GM23338 (cell line): Measurements from ENCODE around the gene MRO. TPM values are rescaled to one million over a fixed set of nuclear protein-coding genes. Genes with fewer than 3 reads are reported as not detected.

Experiments used
- ATAC-seq: fragments of 200-7000 bp; cut with Tn5 transposase; 3 replicates; pipeline ENCODE4 v1.9.1; 2020
- DNase-seq: peaks from one replicate; pipeline ENCODE4 v3.0.0-alpha.2; 2015; ENCODE audit warnings: low spot score
- H2AFZ ChIP-seq: fragments of 200-600 bp; sonication (generic); 2 replicates; pipeline ENCODE4 v1.8.0; 2016; ENCODE audit warnings: antibody characterized with exemption, mild to moderate bottlenecking, moderate library complexity
- H3F3A ChIP-seq: fragments of 200-600 bp; sonication (generic); replicated peaks from 2 replicates; pipeline ENCODE4 v1.8.0; 2017; ENCODE audit warnings: antibody characterized with exemption, mixed run types, low read depth
- H3K27ac ChIP-seq: fragments of 200-600 bp; sonication (generic); 2 replicates; pipeline ENCODE4 v1.6.1; 2016; ENCODE audit warnings: low read depth
- H3K27me3 ChIP-seq: fragments of 200-600 bp; sonication (generic); 2 replicates; pipeline ENCODE4 v1.8.0; 2016; ENCODE audit warnings: mild to moderate bottlenecking, mixed run types, moderate library complexity; ENCODE audit not compliant: insufficient read depth
- H3K36me3 ChIP-seq: fragments of 200-600 bp; sonication (generic); 2 replicates; pipeline ENCODE4 v1.8.0; 2016; ENCODE audit warnings: mild to moderate bottlenecking; ENCODE audit not compliant: insufficient read depth
- H3K4me1 ChIP-seq: fragments of 200-600 bp; sonication (generic); 2 replicates; pipeline ENCODE4 v1.8.0; 2016; ENCODE audit warnings: mild to moderate bottlenecking, moderate library complexity; ENCODE audit not compliant: insufficient read depth
- H3K4me2 ChIP-seq: fragments of 200-600 bp; sonication (generic); 2 replicates; pipeline ENCODE4 v1.7.1; 2017; ENCODE audit warnings: mixed run types
- H3K4me3 ChIP-seq: fragments of 200-600 bp; sonication (generic); 2 replicates; pipeline ENCODE4 v1.6.1; 2016; ENCODE audit warnings: mixed run types
- H3K79me2 ChIP-seq: fragments of 200-600 bp; sonication (generic); replicated peaks from 2 replicates; pipeline ENCODE4 v1.8.0; 2017; ENCODE audit warnings: mild to moderate bottlenecking; ENCODE audit not compliant: insufficient read depth
- H3K9me2 ChIP-seq: fragments of 200-600 bp; sonication (generic); 2 replicates; pipeline ENCODE4 v1.8.0; 2017; ENCODE audit not compliant: insufficient read depth
- H4K20me1 ChIP-seq: fragments of 200-600 bp; sonication (generic); replicated peaks from 2 replicates; pipeline ENCODE4 v1.8.0; 2017; ENCODE audit warnings: mild to moderate bottlenecking; ENCODE audit not compliant: insufficient read depth
- H3K27ac Mint-ChIP-seq: 2 replicates; pipeline ENCODE4 v1.8.0; 2020; ENCODE audit warnings: inconsistent platforms, mild to moderate bottlenecking, moderate library complexity, mixed read lengths
- H3K27me3 Mint-ChIP-seq: 3 replicates; pipeline ENCODE4 v1.8.0; 2022; ENCODE audit warnings: low read depth, mild to moderate bottlenecking, moderate library complexity, mixed read lengths, inconsistent platforms; ENCODE audit not compliant: insufficient read depth, poor library complexity
- H3K36me3 Mint-ChIP-seq: 3 replicates; pipeline ENCODE4 v1.8.0; 2021; ENCODE audit warnings: low read depth, mild to moderate bottlenecking, inconsistent platforms, moderate library complexity, mixed read lengths
- H3K4me1 Mint-ChIP-seq: 3 replicates; pipeline ENCODE4 v1.8.0; 2020; ENCODE audit warnings: mild to moderate bottlenecking, inconsistent platforms, mixed read lengths
- H3K4me3 Mint-ChIP-seq: 3 replicates; pipeline ENCODE4 v1.8.0; 2021; ENCODE audit warnings: moderate library complexity, mild to moderate bottlenecking, inconsistent platforms, mixed read lengths
- H3K9me3 Mint-ChIP-seq: 3 replicates; pipeline ENCODE4 v1.8.0; 2020; ENCODE audit warnings: moderate library complexity, mild to moderate bottlenecking, inconsistent platforms, mixed read lengths
- CREB1 ChIP-seq: fragments of 250-450 bp; sonication (Bioruptor Pico); IDR thresholded peaks from 2 replicates; pipeline ENCODE4 v1.5.0; 2020; ENCODE audit warnings: low read depth, mild to moderate bottlenecking, moderate library complexity
- EZH2 ChIP-seq: fragments of 200-600 bp; sonication (generic); IDR thresholded peaks from one replicate; pipeline ENCODE4 v1.8.0; 2017; ENCODE audit warnings: antibody characterized with exemption, mild to moderate bottlenecking, low read depth; ENCODE audit not compliant: unreplicated experiment
- EZH2phosphoT487 ChIP-seq: fragments of 200-600 bp; sonication (generic); IDR thresholded peaks from one replicate; pipeline ENCODE4 v1.8.1; 2018; ENCODE audit warnings: antibody characterized with exemption; ENCODE audit not compliant: unreplicated experiment
- JUNB ChIP-seq: IDR thresholded peaks from one replicate; pipeline ENCODE4 v1.6.1; 2016; ENCODE audit warnings: antibody characterized with exemption; ENCODE audit not compliant: unreplicated experiment
- NANOG ChIP-seq: IDR thresholded peaks from 2 replicates; pipeline ENCODE4 v1.6.1; 2016; ENCODE audit warnings: antibody characterized with exemption, borderline replicate concordance
- POLR2AphosphoS5 ChIP-seq: IDR thresholded peaks from 2 replicates; pipeline ENCODE4 v1.6.1; 2016; ENCODE audit warnings: antibody characterized with exemption, low read depth
- STAT1 ChIP-seq: IDR thresholded peaks from one replicate; pipeline ENCODE4 v1.6.1; 2016; ENCODE audit warnings: antibody characterized with exemption; ENCODE audit not compliant: unreplicated experiment
- ZNF114 ChIP-seq: fragments of 250-450 bp; sonication (Bioruptor Pico); IDR thresholded peaks from 2 replicates; pipeline ENCODE4 v1.5.0; 2020; ENCODE audit warnings: mild to moderate bottlenecking, moderate library complexity
- ZNF331 ChIP-seq: fragments of 250-450 bp; sonication (Bioruptor Pico); IDR thresholded peaks from 2 replicates; pipeline ENCODE4 v1.5.0; 2020; ENCODE audit warnings: low read depth, mild to moderate bottlenecking, moderate library complexity
- polyA plus RNA-seq: library from polyadenylated mRNA; unstranded; fragments of >200 nt; fragmentation: Nextera tagmentation; extraction: Ambion mirVana; gene quantifications from 2 replicates; pipeline ENCODE4 v1.2.1, GENCODE V29; 2016
- total RNA-seq: library from RNA; depleted of rRNA; stranded (reverse); fragments of >200 nt; shearing (Covaris generic); gene quantifications from 2 replicates; pipeline ENCODE4 v1.2.3, GENCODE V29; 2014
- TF ChIP-seq, protein P1 (sequence below): IDR thresholded peaks from 2 replicates; pipeline ENCODE4 v1.6.1; 2016; ENCODE audit warnings: antibody characterized with exemption
- TF ChIP-seq, protein P2 (sequence below): IDR thresholded peaks from one replicate; pipeline ENCODE4 v1.6.1; 2018; ENCODE audit warnings: antibody characterized with exemption; ENCODE audit not compliant: unreplicated experiment
- TF ChIP-seq, protein P3 (sequence below), 2 experiments: fragments of 200-600 bp in 1 of 2; sonication (generic) in 1 of 2; conservative IDR thresholded peaks; 2 replicates each; pipeline versions ENCODE4 v1.5.1 to v1.6.1; 2016 to 2017; ENCODE audit warnings: antibody characterized with exemption in 2 of 2, low read depth in 2 of 2, mild to moderate bottlenecking in 2 of 2, moderate library complexity in 1 of 2

MRO gene
- total and polyA plus RNA-seq, 2 experiments from 2014 or later: 0.78 to 0.80 TPM

DNA sequence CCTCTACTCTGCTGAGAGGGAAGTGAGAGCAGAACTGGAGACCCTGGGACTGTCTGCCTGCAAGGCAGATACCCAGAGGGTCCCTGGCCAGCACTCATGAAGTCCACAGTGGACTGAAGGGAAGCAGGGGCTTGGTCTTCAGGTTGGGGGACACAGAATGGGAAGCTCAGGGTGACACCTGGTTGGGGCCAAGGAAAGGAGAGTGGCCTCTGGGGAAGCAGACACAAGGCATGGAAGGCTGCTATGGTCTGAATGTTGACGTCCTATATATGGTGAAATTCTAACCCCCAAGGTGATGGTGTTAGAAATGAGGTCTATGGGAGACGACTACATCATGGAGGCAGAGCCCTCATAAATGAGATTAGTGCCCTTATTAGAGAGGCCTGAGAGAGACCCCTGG, 69.3 kb downstream of the MRO start:
- Mint-ChIP-seq H3K36me3 (peaks cover 14% of the 10 kb centered on the region; the same call in 2 of the 3 replicates), H3K27me3 (peaks cover 10% of the 10 kb centered on the region), H3K27ac (no peak overlapping the region), H3K4me3 (no peak overlapping the region), H3K4me1 (peaks cover 19% of the 10 kb centered on the region), H3K9me3 (peaks cover 18% of the 10 kb centered on the region)
- H3K9me2 ChIP-seq: peaks cover 8% of the 10 kb centered on the region; the same call in 1 of the 2 replicates
- no peak overlapping the region for H3K27ac ChIP-seq
- H2AFZ ChIP-seq: no peak overlapping the region
- DNase-seq: no peak
- no peaks in the 10 kb centered on the region for H3K27me3 ChIP-seq
- TF ChIP-seq EZH2: no peak
- no peak for TF ChIP-seq EZH2phosphoT487
- no peak for TF ChIP-seq JUNB
- TF ChIP-seq, protein P1, sequence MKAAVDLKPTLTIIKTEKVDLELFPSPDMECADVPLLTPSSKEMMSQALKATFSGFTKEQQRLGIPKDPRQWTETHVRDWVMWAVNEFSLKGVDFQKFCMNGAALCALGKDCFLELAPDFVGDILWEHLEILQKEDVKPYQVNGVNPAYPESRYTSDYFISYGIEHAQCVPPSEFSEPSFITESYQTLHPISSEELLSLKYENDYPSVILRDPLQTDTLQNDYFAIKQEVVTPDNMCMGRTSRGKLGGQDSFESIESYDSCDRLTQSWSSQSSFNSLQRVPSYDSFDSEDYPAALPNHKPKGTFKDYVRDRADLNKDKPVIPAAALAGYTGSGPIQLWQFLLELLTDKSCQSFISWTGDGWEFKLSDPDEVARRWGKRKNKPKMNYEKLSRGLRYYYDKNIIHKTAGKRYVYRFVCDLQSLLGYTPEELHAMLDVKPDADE: no peak
- TF ChIP-seq CREB1 (CRISPR knock-in tag): no peak
- TF ChIP-seq ZNF331: no peak
- no peak for TF ChIP-seq NANOG
- TF ChIP-seq, protein P2, sequence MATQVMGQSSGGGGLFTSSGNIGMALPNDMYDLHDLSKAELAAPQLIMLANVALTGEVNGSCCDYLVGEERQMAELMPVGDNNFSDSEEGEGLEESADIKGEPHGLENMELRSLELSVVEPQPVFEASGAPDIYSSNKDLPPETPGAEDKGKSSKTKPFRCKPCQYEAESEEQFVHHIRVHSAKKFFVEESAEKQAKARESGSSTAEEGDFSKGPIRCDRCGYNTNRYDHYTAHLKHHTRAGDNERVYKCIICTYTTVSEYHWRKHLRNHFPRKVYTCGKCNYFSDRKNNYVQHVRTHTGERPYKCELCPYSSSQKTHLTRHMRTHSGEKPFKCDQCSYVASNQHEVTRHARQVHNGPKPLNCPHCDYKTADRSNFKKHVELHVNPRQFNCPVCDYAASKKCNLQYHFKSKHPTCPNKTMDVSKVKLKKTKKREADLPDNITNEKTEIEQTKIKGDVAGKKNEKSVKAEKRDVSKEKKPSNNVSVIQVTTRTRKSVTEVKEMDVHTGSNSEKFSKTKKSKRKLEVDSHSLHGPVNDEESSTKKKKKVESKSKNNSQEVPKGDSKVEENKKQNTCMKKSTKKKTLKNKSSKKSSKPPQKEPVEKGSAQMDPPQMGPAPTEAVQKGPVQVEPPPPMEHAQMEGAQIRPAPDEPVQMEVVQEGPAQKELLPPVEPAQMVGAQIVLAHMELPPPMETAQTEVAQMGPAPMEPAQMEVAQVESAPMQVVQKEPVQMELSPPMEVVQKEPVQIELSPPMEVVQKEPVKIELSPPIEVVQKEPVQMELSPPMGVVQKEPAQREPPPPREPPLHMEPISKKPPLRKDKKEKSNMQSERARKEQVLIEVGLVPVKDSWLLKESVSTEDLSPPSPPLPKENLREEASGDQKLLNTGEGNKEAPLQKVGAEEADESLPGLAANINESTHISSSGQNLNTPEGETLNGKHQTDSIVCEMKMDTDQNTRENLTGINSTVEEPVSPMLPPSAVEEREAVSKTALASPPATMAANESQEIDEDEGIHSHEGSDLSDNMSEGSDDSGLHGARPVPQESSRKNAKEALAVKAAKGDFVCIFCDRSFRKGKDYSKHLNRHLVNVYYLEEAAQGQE: no peak
- no peak for TF ChIP-seq POLR2AphosphoS5
- TF ChIP-seq, protein P3, sequence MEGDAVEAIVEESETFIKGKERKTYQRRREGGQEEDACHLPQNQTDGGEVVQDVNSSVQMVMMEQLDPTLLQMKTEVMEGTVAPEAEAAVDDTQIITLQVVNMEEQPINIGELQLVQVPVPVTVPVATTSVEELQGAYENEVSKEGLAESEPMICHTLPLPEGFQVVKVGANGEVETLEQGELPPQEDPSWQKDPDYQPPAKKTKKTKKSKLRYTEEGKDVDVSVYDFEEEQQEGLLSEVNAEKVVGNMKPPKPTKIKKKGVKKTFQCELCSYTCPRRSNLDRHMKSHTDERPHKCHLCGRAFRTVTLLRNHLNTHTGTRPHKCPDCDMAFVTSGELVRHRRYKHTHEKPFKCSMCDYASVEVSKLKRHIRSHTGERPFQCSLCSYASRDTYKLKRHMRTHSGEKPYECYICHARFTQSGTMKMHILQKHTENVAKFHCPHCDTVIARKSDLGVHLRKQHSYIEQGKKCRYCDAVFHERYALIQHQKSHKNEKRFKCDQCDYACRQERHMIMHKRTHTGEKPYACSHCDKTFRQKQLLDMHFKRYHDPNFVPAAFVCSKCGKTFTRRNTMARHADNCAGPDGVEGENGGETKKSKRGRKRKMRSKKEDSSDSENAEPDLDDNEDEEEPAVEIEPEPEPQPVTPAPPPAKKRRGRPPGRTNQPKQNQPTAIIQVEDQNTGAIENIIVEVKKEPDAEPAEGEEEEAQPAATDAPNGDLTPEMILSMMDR (conservative IDR thresholded peaks at IDR 0.05; ENCODE audit: low read depth in 2 of 2): no peak
- TF ChIP-seq ZNF114 (CRISPR knock-in tag): no peak
- no peak for TF ChIP-seq STAT1
- peaks cover 10% of the 10 kb centered on the region for H3K4me1 ChIP-seq
- H3K4me2 ChIP-seq: no peak overlapping the region
- H3K36me3 ChIP-seq: no peaks in the 10 kb centered on the region
- H3K79me2 ChIP-seq: no peaks in the 10 kb centered on the region
- H3K4me3 ChIP-seq: no peak overlapping the region
- ATAC-seq: no peak
- H3F3A ChIP-seq: no peaks in the 10 kb centered on the region
- no peaks in the 10 kb centered on the region for H4K20me1 ChIP-seq
